GM04504 (cell line): ENCODE results near the gene JPH3.
A peak's percentile ranks its signal among the peaks of the same experiment; 100 is the strongest.

Source experiments
- DNase-seq: peaks from one replicate; pipeline ENCODE4 v3.0.0-alpha.2; 2012; ENCODE audit warnings: low read depth

JPH3 gene

DNA sequence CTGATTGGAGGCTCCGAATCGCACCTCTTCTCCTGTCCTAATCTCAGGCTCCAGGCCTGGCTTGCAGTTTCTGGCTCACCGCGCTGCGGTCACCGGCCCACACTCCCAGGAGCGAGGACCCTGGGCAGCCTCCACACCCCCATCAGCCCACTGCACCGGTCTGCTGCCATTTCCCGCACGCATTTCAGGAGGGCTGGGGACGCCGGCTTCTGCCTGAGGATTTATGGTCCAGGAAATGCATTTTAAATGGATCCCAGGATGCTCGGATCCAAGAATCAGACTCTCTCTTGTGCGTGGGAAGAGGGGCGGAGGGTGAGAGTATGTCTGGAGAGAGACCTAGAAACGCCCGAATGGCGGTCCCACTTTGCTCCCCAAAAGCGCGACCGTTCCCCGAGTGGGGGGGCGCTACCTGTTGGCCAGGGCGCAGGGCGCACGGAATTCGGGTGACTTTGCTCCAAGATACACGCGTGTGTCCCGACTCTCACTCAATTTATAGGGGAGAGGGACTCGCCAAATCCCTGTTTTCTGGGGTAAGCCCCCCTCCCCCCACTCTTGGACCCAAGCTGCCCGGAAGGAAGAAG lies 817 bp upstream of the JPH3 start:
- DNase-seq, result no peak

- DNase-seq, result no peak
Observed at GRCh38 chr16:87602821-87603683, 744 bp downstream of the JPH3 start.

DNA sequence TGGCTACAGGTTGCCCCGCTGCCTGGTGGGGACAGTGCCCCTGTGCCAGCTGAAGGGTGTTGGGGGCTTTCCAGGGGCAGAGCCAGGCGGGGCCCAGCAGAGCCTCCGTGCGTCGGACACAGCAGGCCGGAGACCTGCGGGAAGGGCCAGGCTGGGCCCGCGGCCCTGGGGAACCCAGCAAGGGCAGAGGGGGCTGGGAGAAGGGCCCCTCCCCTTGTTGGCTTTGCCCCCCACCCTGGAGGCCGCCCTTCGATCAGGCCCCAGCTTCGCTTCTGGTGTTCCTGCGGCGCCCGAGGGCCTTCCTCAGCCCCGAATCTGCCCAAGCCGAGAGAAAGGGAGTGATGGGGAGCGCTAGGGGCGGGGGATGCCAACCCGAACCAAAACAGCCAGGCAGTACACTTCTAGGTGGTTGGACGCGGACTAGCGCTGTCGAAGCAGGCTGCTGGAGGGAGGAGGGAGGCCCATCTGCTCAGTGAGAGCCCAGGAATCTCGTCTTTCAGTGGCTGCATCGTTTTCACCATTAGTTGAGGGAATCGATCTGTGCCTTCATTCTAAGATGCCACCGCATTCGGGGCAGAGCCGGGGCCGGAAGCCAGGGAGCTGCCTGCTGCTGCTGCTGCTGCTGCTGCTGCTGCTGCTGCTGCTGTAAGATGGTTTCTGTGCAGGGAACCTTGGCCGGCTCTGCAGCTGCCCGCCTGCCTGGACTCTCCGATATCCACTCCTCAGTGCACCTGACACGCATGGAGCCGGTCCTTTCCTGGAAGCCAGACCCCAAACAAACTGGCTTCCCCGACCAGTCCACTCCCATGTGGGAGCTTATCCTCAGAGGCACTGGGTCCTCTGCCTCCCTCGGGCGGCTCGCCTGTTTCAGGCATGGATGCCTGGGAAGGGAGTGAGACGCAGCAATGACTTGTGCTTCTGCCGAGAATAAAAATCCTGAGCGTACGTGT lies 1.7 kb downstream of the JPH3 start:
- DNase-seq, result no peak

DNA sequence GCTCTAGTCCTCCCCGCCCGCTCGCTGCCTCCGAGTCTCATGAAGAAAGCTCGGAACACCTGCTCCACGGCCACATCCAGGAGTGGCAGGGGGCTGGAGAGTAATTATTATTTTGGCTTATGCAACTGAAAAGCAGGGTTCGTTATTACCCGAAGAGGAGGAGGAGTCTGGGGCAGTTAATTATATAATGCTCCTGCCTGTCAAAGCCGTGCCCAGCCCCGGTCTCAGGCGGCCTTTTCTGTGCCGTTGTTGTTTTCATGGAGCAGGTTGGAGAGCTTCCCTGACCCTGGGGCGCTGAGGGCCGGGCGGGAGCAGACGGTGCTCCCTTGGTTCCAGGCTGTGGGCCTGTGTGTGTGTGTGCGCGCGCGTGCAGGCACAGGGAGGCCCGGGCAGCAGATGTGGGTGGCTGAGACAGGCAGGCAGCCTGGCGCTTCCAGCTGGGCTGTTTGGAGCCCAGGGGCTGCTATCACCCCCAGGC lies 2.4 kb downstream of the JPH3 start:
- no peak for DNase-seq

DNA sequence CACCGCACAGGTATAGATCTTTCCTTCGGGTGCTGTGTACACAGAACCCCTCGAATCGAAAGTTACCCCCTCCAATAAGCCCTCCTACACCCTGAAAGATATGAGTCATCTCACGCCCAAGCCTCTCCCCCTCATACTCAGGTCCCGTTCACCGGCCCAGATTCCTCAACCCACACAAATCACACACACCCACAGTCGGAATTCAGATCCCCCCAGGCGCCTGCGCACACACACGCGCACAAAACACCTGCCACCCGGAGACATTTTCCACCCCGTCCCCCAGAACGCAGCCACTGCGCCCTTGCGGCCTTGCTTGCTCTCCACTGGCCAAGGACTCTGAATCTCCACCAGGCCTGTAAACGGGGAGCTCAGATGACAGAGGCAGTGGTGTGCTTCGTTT lies 4.9 kb downstream of the JPH3 start:
- DNase-seq, result no peak

GRCh38 chr16:87607871-87608270 lies 5.6 kb downstream of the JPH3 start:
- no peak for DNase-seq

DNA sequence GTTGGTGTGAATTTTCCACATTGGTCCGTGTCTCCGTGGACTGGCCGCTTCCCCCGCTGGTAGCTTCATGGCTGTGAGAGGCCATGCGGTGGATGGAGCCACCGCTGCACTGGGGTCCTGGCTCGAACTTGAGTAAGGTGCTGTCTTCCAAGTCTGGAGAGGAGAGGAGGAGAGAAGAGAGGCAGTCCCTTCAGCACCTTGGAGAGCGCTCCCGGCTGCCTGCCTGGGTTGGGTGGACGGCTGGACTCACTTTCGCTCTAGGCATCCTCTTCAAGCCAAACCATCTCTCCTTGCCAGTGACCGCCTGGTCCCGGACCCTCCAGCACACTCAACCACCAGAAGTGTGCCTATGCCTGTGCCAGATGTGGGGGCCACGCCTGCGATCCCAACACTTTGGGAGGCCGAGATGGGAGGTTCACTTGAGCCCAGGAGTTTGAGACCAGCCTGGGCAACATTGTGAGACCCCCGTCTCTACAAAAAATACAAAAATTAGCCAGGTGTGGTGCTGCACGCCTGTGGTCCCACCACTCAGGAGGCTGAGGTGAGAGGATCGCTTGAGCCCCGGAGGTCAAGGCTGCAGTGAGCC lies 6.2 kb downstream of the JPH3 start:
- DNase-seq, result peak; percentile 35

DNA sequence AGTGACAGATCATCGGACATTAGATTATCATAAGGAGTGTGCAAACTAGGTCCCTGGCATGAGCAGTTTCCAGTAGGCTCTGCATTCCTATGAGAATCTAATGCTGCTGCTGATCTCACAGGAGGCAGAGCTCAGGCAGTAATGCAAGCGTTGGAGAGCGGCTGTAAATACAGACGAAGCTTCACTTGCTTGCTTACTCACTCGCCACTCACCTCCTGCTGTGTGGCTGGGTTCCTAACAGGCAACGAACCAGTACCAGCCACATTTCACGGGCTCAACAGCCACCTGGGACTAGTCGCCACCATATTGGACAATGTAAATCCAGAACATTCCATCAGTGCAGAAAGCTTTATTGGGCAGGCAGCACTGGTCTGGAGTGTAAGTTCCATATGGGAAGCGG lies 7.7 kb downstream of the JPH3 start:
- no peak for DNase-seq

DNA sequence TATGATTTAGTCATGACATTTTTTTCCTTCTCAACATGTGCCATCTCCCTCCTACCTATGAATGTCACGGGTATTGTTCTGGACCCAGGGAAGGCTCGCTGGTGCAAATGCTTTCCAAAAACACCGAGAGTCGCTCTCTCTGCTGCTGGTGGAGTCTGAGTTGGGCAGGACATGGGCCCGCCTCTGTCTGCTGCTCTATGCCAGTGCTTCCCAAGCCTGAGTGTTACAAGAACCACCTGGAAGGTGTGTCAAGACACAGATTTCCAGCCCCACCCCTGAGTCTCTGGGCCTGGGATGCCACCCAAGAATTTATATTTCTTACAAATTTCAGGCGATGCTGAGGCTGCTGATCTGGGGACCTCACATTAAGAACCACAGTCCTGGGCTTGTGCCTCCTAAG lies 9.1 kb downstream of the JPH3 start:
- DNase-seq, result no peak

- no peak for DNase-seq
Observed at GRCh38 chr16:87613961-87614360, 11.7 kb downstream of the JPH3 start.

GRCh38 chr16:87615621-87616041 lies 13.3 kb downstream of the JPH3 start:
- no peak for DNase-seq

DNA sequence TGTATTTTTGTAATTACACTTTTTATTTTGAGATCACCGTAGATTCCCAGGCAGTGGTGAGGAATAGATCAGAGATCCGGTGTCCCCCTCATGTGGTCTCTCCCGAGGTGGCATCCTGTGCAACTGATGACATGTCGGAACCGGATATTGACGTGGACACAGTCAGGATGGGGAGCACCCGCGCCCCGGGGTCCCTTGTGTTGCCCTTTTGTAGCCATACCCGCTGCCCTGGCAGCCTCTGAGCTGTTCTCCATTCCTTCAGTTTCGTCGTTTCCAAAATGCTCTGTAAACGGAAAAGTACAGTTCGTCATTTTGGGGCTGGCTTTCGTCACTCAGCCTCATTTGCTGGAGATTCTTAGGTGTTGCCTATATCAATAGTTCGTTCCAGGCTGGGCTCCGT lies 14.2 kb downstream of the JPH3 start:
- DNase-seq, result no peak

DNA sequence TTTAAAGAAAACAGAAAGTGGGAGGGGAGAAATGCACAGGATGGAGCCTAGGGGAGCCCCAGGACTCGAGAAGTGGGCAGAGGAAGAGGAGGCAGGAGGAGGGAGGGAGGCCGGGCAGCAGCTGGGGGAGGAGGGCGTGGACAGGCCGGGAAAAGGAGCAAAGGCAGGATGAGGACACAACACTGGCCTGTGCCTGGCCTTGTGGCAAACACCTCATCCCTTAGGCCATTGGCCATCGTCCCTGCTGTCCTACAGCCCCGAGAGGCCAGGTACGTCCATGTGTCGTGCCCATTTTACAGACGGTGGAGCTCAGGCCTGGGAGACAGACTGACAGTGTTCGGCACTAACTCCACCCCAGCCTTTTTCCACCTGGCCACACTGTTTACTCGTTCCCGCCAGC lies 15.9 kb downstream of the JPH3 start:
- DNase-seq, result no peak

- DNase-seq, result no peak
Observed at GRCh38 chr16:87619360-87620200, 17.3 kb downstream of the JPH3 start.

DNA sequence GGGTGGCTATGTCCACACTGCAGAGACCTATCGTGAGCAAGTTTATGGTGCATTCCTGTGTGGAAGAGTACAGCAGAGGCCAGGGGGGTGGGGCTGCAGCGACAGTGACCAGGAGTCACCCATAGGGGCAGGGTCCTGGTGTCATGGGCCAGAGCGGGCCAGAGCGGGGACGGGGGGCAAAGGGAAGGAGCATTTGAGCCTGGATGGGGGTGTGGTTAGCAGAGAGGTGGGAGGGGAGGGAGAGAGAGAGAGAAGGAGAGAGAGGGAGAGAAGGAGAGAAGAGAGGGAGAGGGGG lies 17.8 kb downstream of the JPH3 start:
- DNase-seq, result no peak

DNA sequence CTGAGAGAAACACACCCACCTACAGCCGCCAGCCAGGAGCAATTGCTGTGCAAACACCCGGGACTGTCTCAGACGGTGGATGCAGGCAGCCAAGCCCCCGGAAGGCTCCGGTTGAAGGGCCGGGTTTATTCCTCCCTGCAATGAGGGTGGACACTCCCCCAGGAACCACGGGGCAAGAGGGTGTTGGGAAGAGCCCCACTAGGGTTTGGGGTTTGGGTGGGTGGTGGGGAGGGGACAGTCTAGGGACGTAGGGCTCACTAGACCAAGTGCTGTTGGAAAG lies 19.2 kb downstream of the JPH3 start:
- no peak for DNase-seq

GRCh38 chr16:87621976-87622713 lies 19.8 kb downstream of the JPH3 start:
- no peak for DNase-seq

DNA sequence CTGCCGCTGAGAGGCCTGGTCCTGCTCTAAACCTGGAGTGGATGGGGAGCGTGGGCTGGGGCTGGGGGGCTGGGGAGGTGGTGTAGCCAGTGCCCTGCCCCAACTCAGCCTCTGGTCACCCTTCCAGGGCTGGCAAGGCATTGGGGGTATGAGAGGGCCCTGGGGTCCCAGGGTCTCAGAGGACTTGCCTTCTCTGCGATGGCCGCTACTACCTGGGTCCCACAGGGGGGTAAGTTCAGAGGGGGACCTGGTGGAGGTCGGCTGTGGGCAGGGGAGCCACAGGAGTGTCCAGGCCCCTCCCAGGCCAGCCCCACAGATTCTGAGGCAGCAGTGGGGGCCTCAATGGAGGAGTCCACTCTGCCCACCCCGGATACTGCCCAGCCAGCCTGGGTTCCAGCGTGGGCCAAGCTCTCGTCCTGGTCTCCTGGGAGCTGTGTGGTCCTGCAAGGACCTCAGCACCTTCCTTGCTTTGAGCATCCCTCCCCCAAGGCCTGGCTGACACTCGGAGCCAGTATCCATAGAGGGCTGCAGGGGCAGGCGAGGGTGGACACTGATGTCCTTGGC lies 20.5 kb downstream of the JPH3 start:
- no peak for DNase-seq

DNA sequence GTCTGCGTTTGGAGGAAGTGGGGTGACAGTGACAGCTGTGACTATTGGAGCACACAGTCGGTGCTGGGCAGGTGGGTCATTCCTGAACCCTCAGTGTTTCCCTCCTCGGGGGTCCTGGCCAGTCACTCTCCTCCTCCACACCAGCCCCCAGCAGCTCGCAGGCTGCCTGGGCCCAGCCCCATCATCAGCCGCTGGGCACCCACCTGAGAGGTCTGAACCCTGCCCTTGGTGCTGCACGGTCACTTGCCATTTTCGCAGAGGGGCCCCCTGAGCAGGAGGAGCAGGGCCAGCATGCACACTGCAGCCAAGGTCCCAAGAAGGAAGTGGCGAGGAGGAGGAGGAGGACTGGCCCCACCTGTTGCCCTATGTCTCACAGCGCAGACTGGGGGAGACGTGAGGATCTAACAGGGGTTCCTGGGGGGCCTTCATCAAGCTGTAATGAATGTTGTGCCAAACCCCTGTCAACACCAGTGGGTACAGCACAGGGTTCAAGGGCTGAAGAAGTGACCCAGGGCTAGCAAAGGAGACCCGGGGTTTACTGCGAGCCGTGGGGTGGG lies 23.0 kb downstream of the JPH3 start:
- DNase-seq, result no peak

DNA sequence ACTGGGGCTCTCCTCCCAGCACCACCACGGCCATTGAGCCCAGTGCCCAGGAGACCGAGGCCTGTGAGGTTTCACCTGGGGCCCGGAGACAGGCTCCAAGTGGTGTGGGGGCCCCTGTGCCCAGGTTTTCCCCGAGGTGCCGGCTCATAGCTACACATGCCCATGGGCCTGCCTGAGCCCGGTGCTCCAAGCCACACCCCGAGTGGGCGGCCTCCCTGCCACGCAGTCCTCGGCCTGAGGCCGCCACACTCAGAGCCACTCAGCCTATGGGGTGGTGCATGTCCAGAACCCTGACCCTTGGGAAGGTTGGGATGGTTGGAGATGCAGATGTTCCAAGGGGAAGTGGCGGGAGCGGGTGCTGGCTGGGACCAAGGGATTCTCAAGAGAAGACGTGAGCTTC lies 24.1 kb downstream of the JPH3 start:
- no peak for DNase-seq
